IMR-90 (cell line): Measurements from ENCODE around the gene MRPS35. TPM values are rescaled to one million over a fixed set of nuclear protein-coding genes. Genes with fewer than 3 reads are reported as not detected.

Experiments used
- ATAC-seq: fragments of 200-7000 bp; cut with Tn5 transposase; 2 replicates; pipeline ENCODE4 v1.9.1; 2020; ENCODE audit warnings: low read depth, mild to moderate bottlenecking, moderate library complexity
- BruUV-seq: library from RNA; stranded (reverse); fragments of 400-500 nt; replicated peaks from 2 replicates; lab custom pipeline; 2021; lab: Mats Ljungman, UMichigan
- CTCF ChIA-PET: fragments of 300-600 bp; formaldehyde crosslinking; extraction: SDS; loops from one replicate; lab custom pipeline; 2021; ENCODE audit warnings: antibody characterized with exemption; lab: Yijun Ruan, JAX
- POLR2A ChIA-PET: fragments of 300-600 bp; sonication (Branson Sonifier 250); formaldehyde crosslinking; loops from one replicate; lab custom pipeline; 2022; ENCODE audit warnings: antibody characterized with exemption; ENCODE audit not compliant: unreplicated experiment; lab: Charles Lee
- DNase-seq: peaks from one replicate; pipeline ENCODE4 v3.0.0; 2013
- H2AFZ ChIP-seq: replicated peaks from 2 replicates; pipeline ENCODE3; 2013; ENCODE audit warnings: low read length, mild to moderate bottlenecking; ENCODE audit not compliant: poor library complexity
- H2AK5ac ChIP-seq: 2 replicates; pipeline ENCODE4 v1.6.1; 2013; ENCODE audit warnings: low read depth, low read length, inconsistent platforms
- H2AK9ac ChIP-seq: replicated peaks from 2 replicates; pipeline ENCODE3; 2013; ENCODE audit warnings: mild to moderate bottlenecking, low read depth, low read length, moderate library complexity; ENCODE audit not compliant: poor library complexity
- H2BK120ac ChIP-seq: 2 replicates; pipeline ENCODE4 v1.6.1; 2013; ENCODE audit warnings: low read depth, low read length, inconsistent platforms
- H2BK15ac ChIP-seq: 3 replicates; pipeline ENCODE4 v1.6.1; 2013; ENCODE audit warnings: low read depth, low read length, inconsistent platforms
- H2BK20ac ChIP-seq: 2 replicates; pipeline ENCODE4 v1.6.1; 2013; ENCODE audit warnings: low read depth, mild to moderate bottlenecking, inconsistent platforms, low read length, moderate library complexity
- H2BK5ac ChIP-seq: 2 replicates; pipeline ENCODE4 v1.6.1; 2013; ENCODE audit warnings: mild to moderate bottlenecking, low read depth, low read length, inconsistent platforms; ENCODE audit not compliant: poor library complexity, severe bottlenecking
- H3K14ac ChIP-seq: replicated peaks from 2 replicates; pipeline ENCODE4 v1.6.1; 2013; ENCODE audit warnings: low read depth, low read length, inconsistent platforms
- H3K18ac ChIP-seq: 2 replicates; pipeline ENCODE4 v1.6.1; 2013; ENCODE audit warnings: low read depth, low read length, control low read depth
- H3K23ac ChIP-seq: 2 replicates; pipeline ENCODE4 v1.6.1; 2013; ENCODE audit warnings: low read depth, low read length, inconsistent platforms
- H3K27ac ChIP-seq: 2 replicates; pipeline ENCODE4 v1.5.1; 2013; ENCODE audit warnings: mild to moderate bottlenecking, control low read depth, low read length; ENCODE audit not compliant: insufficient read depth
- H3K27me3 ChIP-seq: 2 replicates; pipeline ENCODE4 v1.6.1; 2013; ENCODE audit warnings: low read length; ENCODE audit not compliant: control insufficient read depth, insufficient read depth
- H3K36me3 ChIP-seq: 2 replicates; pipeline ENCODE4 v1.6.1; 2013; ENCODE audit warnings: low read length, mixed read lengths; ENCODE audit not compliant: control insufficient read depth, insufficient read depth
- H3K4ac ChIP-seq: 2 replicates; pipeline ENCODE4 v1.6.1; 2013; ENCODE audit warnings: low read depth, low read length, inconsistent platforms
- H3K4me1 ChIP-seq: 2 replicates; pipeline ENCODE4 v1.6.1; 2013; ENCODE audit warnings: low read length, mixed read lengths; ENCODE audit not compliant: control insufficient read depth, insufficient read depth
- H3K4me2 ChIP-seq: 2 replicates; pipeline ENCODE4 v1.6.1; 2013; ENCODE audit warnings: low read depth, mild to moderate bottlenecking, control low read depth, low read length, moderate library complexity
- H3K4me3 ChIP-seq: 2 replicates; pipeline ENCODE4 v1.5.1; 2013; ENCODE audit warnings: low read depth, mild to moderate bottlenecking, control low read depth, low read length, moderate library complexity; ENCODE audit not compliant: insufficient read depth
- H3K56ac ChIP-seq: 2 replicates; pipeline ENCODE4 v1.6.1; 2013; ENCODE audit warnings: low read length, inconsistent platforms; ENCODE audit not compliant: insufficient read depth; ENCODE audit errors: extremely low read depth
- H3K79me1 ChIP-seq, 2 experiments: 2 replicates each; pipeline ENCODE4 v1.6.1; 2013; ENCODE audit warnings: low read length in 2 of 2, inconsistent platforms in 1 of 2, low read depth in 1 of 2
- H3K9ac ChIP-seq: 2 replicates; pipeline ENCODE4 v1.6.1; 2013; ENCODE audit warnings: low read depth, low read length, control low read depth
- H3K9me1 ChIP-seq: 2 replicates; pipeline ENCODE4 v1.6.1; 2013; ENCODE audit warnings: low read length, inconsistent platforms; ENCODE audit not compliant: insufficient read depth
- H3K9me3 ChIP-seq: 2 replicates; pipeline ENCODE4 v1.6.1; 2013; ENCODE audit warnings: low read length; ENCODE audit not compliant: control insufficient read depth, insufficient read depth
- H4K20me1 ChIP-seq: 2 replicates; pipeline ENCODE4 v1.6.1; 2013; ENCODE audit warnings: low read length, inconsistent platforms; ENCODE audit not compliant: insufficient read depth
- H4K5ac ChIP-seq: 2 replicates; pipeline ENCODE4 v1.6.1; 2013; ENCODE audit warnings: mild to moderate bottlenecking, low read depth, low read length, control low read depth
- H4K8ac ChIP-seq, 2 experiments: 2 replicates each; pipeline ENCODE4 v1.6.1; 2013; ENCODE audit warnings: low read depth in 2 of 2, low read length in 2 of 2, control low read depth in 1 of 2, inconsistent platforms in 1 of 2
- H4K91ac ChIP-seq: 2 replicates; pipeline ENCODE4 v1.6.1; 2013; ENCODE audit warnings: low read depth, low read length, inconsistent platforms; ENCODE audit not compliant: insufficient read depth
- NFE2L2 ChIP-seq: fragments of 150-350 bp; IDR thresholded peaks from 2 replicates; pipeline ENCODE4 v1.6.1; 2016; ENCODE audit warnings: low read depth, mild to moderate bottlenecking, low read length
- RAD21 ChIP-seq: IDR thresholded peaks from 2 replicates; pipeline ENCODE4 v1.6.1; 2012; ENCODE audit warnings: low read length, improper control_type of control experiment
- RCOR1 ChIP-seq: IDR thresholded peaks from 2 replicates; pipeline ENCODE4 v1.6.1; 2012; ENCODE audit warnings: mild to moderate bottlenecking, low read length, improper control_type of control experiment; ENCODE audit not compliant: insufficient replicate concordance
- SMC3 ChIP-seq: fragments of 150-350 bp; IDR thresholded peaks from 2 replicates; pipeline ENCODE4 v1.6.1; 2016; ENCODE audit warnings: low read depth, mild to moderate bottlenecking, antibody characterized with exemption, low read length, moderate library complexity
- dilution Hi-C: fragments of 300-500 bp; cut with HindIII; formaldehyde crosslinking; loops from one replicate; pipeline ENCODE4 v1.14.3; 2018; ENCODE audit warnings: low sequenced_read_pairs; ENCODE audit not compliant: unreplicated experiment
- in situ Hi-C: fragments of 300-500 bp; cut with MboI; formaldehyde crosslinking; loops from 3 replicates; pipeline ENCODE4 v1.14.3; 2019; ENCODE audit warnings: low sequenced_read_pairs, inconsistent platforms, mixed read lengths
- intact Hi-C: fragments of 100-400 bp; cut with micrococcal nuclease; formaldehyde crosslinking; loops from 2 replicates; pipeline ENCODE4 v1.10.0; 2022
- polyA plus RNA-seq, 3 experiments: library from polyadenylated mRNA; depleted of rRNA; stranded (reverse); fragments of >200 nt; gene quantifications; 2 replicates each; pipeline ENCODE4 v1.2.3, GENCODE V29; 2012; ENCODE audit warnings: low replicate concordance in 1 of 3
- total RNA-seq: library from RNA; depleted of rRNA; stranded (reverse); fragments of >200 nt; gene quantifications from 2 replicates; pipeline ENCODE4 v1.2.3, GENCODE V29; 2012
- TF ChIP-seq, protein P1 (sequence below): fragments of 150-350 bp; IDR thresholded peaks from 2 replicates; pipeline ENCODE4 v1.6.1; 2016; ENCODE audit warnings: low read depth, mild to moderate bottlenecking, low read length, moderate library complexity, borderline replicate concordance

MRPS35 gene
- total and polyA plus RNA-seq, 2 of the 4 experiments (the other 2 are of a cell fraction), result 27.4 to 40.1 TPM

DNA sequence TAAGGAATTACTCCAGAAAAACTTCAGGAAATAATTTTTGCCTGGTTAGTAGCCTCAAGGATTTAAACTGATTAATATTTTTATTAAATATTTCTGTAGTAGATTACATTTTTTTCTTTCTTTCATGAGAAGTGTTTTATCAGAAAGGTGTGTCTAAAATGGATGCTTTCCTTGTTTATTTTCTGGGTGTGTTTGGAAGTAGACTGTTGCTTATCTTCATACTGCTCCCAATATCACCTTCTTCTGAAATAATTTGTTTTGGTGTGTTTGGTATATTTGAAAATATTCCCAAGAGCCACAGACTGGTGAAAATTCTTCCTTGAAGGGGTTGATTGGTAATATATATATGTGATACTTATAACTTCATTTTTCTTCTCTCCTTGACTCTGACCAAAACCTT is 24.5 kb upstream of the MRPS35 start:
- Histone ChIP-seq H3K4me2 (no peak overlapping the region), H4K5ac (no peak overlapping the region), H3K36me3 (peaks cover 31% of the 10 kb centered on the region), H3K14ac (no peak overlapping the region), H3K9ac (no peak overlapping the region), H3K4ac (no peak overlapping the region), H3K27ac (no peak overlapping the region), H2BK5ac (no peak overlapping the region), H2BK20ac (no peak overlapping the region), H4K8ac (no peak overlapping the region), H3K4me3 (no peak overlapping the region), H2AFZ (no peak overlapping the region), H3K56ac (no peak overlapping the region), H2BK15ac (no peak overlapping the region), H4K91ac (no peak overlapping the region), H3K4me1 (no peaks in the 10 kb centered on the region), H3K18ac (no peak overlapping the region), H3K9me1 (peaks cover 5% of the 10 kb centered on the region; the same call in 1 of the 2 replicates), H2BK120ac (no peak overlapping the region), H3K9me3 (no peaks in the 10 kb centered on the region), H3K23ac (no peak overlapping the region), H2AK9ac (no peak overlapping the region), H3K27me3 (no peaks in the 10 kb centered on the region), H4K20me1 (no peaks in the 10 kb centered on the region), H2AK5ac (no peak overlapping the region), H3K79me1 (peaks cover 3 to 4% of the 10 kb centered on the region in 2 experiments; a peak in 2 of 4 replicates)
- no peak for ATAC-seq
- no TSS peak for BruUV-seq
- TF ChIP-seq SMC3 (no peak), NFE2L2 (no peak), RAD21 (no peak), RCOR1 (no peak)
- TF ChIP-seq, protein P1, sequence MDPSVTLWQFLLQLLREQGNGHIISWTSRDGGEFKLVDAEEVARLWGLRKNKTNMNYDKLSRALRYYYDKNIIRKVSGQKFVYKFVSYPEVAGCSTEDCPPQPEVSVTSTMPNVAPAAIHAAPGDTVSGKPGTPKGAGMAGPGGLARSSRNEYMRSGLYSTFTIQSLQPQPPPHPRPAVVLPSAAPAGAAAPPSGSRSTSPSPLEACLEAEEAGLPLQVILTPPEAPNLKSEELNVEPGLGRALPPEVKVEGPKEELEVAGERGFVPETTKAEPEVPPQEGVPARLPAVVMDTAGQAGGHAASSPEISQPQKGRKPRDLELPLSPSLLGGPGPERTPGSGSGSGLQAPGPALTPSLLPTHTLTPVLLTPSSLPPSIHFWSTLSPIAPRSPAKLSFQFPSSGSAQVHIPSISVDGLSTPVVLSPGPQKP, result no peak
- in situ Hi-C loops (no loop called here), dilution Hi-C loops (no loop called here), intact Hi-C loops (no loop called here)
- no peak for DNase-seq
- ChIA-PET CTCF (no interaction called here), POLR2A (no interaction called here)
